GM10248 (cell line): ENCODE data around the gene SLC27A3.

ENCODE experiments used
- CTCF ChIA-PET: fragments of 300-600 bp; sonication (Branson Sonifier 250); formaldehyde crosslinking; extraction: SDS; loops from one replicate; lab custom pipeline; 2021; ENCODE audit warnings: antibody characterized with exemption; lab: Yijun Ruan, JAX
- POLR2A ChIA-PET: fragments of 350-650 bp; sonication (Branson Sonifier 250); formaldehyde crosslinking; extraction: SDS; loops from one replicate; lab custom pipeline; 2020; ENCODE audit warnings: antibody characterized with exemption; lab: Yijun Ruan, JAX
- DNase-seq: peaks from one replicate; pipeline ENCODE4 v3.0.0; 2012; ENCODE audit errors: extremely low spot score
- CTCF ChIP-seq: IDR thresholded peaks from 2 replicates; pipeline ENCODE4 v1.5.1; 2012; ENCODE audit warnings: mild to moderate bottlenecking, low read depth; ENCODE audit errors: extremely low read depth, missing control alignments, control extremely low read depth

Gene SLC27A3

GRCh38 chr1:153799566-153800465, 24.6 kb downstream of the SLC27A3 start:
- ChIA-PET POLR2A (no interaction called here), CTCF (interaction anchor here (1.4 to 3.8 kb wide), 4 partner anchors 9 to 186 kb away, joined by 3 to 33 read pairs (median 10); partner anchors contain the start of genes CREB3L4 and RAB13)
- no peak for TF ChIP-seq CTCF
- DNase-seq, result no peak

GRCh38 chr1:153800516-153800915, 25.3 kb downstream of the SLC27A3 start:
- no peak for DNase-seq
- ChIA-PET POLR2A (no interaction called here), CTCF (interaction anchor here (1.4 to 3.2 kb wide), 3 partner anchors 140 to 186 kb away, joined by 3 to 16 read pairs (median 4); partner anchors contain the start of genes CREB3L4 and RAB13)
- no peak for TF ChIP-seq CTCF

GRCh38 chr1:153801028-153801625, 25.9 kb downstream of the SLC27A3 start:
- CTCF ChIA-PET, result interaction anchor here (0.8 to 3.2 kb wide), 5 partner anchors 8 to 185 kb away, joined by 3 to 16 read pairs (median 4); partner anchors contain the start of genes DENND4B and RAB13
- TF ChIP-seq CTCF, result no peak
- no peak for DNase-seq
- POLR2A ChIA-PET, result no interaction called here

GRCh38 chr1:153801786-153802697, 26.8 kb downstream of the SLC27A3 start:
- POLR2A ChIA-PET, result interaction anchor here (0.6 kb wide), 1 partner anchor 173 kb away, joined by 6 read pairs; no protein-coding TSS in a partner anchor
- TF ChIP-seq CTCF, result no peak
- no peak for DNase-seq
- CTCF ChIA-PET, result interaction anchor here (0.8 to 3.9 kb wide), 5 partner anchors 9 to 184 kb away, joined by 3 to 16 read pairs (median 6); partner anchors contain the start of genes DENND4B and RAB13

GRCh38 chr1:153803470-153804056, 28.4 kb downstream of the SLC27A3 start:
- DNase-seq, result no peak
- TF ChIP-seq CTCF, result no peak
- POLR2A ChIA-PET, result interaction anchor here (0.6 kb wide), 1 partner anchor 408 kb away, joined by 4 read pairs; no protein-coding TSS in a partner anchor
- CTCF ChIA-PET, result interaction anchor here (1.1 to 3.9 kb wide), 5 partner anchors 14 to 183 kb away, joined by 3 to 16 read pairs (median 6); partner anchors contain the start of genes DENND4B and RAB13
